A172 (cell line): ENCODE measurements around the gene ALG12. TPM values are rescaled to one million over a fixed set of nuclear protein-coding genes. Genes with fewer than 3 reads are reported as not detected.

Experiments used
- DNase-seq: peaks from one replicate; pipeline ENCODE4 v3.0.0-alpha.2; 2015; ENCODE audit warnings: low spot score
- total RNA-seq: library from RNA; depleted of rRNA; stranded (reverse); fragments of >200 nt; shearing (Covaris generic); gene quantifications from 2 replicates; pipeline ENCODE4 v1.2.3, GENCODE V29; 2014

Gene ALG12
- total RNA-seq, 1 experiment from 2014 or later = 8.8 TPM

GRCh38 chr22:49889071-49889470 lies 29.2 kb downstream of the ALG12 start:
- DNase-seq = no peak

- DNase-seq = no peak
Measured at GRCh38 chr22:49887702-49888101, 30.5 kb downstream of the ALG12 start.

GRCh38 chr22:49887064-49887451 lies 31.2 kb downstream of the ALG12 start:
- DNase-seq = no peak

GRCh38 chr22:49886346-49887063 lies 31.7 kb downstream of the ALG12 start:
- DNase-seq = no peak

- DNase-seq = no peak
Measured at GRCh38 chr22:49885881-49886280, 32.4 kb downstream of the ALG12 start.

- DNase-seq = no peak
Measured at GRCh38 chr22:49885281-49885680, 33.0 kb downstream of the ALG12 start.

GRCh38 chr22:49884503-49885260 lies 33.6 kb downstream of the ALG12 start:
- no peak for DNase-seq

GRCh38 chr22:49884075-49884474 lies 34.2 kb downstream of the ALG12 start:
- DNase-seq = no peak

GRCh38 chr22:49883294-49883640 lies 35.0 kb downstream of the ALG12 start:
- no peak for DNase-seq

- DNase-seq = no peak
Measured at GRCh38 chr22:49882519-49883293, 35.5 kb downstream of the ALG12 start.

- DNase-seq = no peak
Measured at GRCh38 chr22:49881856-49882255, 36.4 kb downstream of the ALG12 start.

GRCh38 chr22:49880281-49880680 lies 38.0 kb downstream of the ALG12 start:
- no peak for DNase-seq

- DNase-seq = no peak
Measured at GRCh38 chr22:49879871-49880270, 38.4 kb downstream of the ALG12 start.

- no peak for DNase-seq
Measured at GRCh38 chr22:49878206-49878605, 40.0 kb downstream of the ALG12 start.

GRCh38 chr22:49877642-49878041 lies 40.6 kb downstream of the ALG12 start:
- no peak for DNase-seq

- DNase-seq = no peak
Measured at GRCh38 chr22:49873228-49873940, 44.9 kb downstream of the ALG12 start.

- DNase-seq = no peak
Measured at GRCh38 chr22:49872347-49872746, 45.9 kb downstream of the ALG12 start.

GRCh38 chr22:49871482-49871881 lies 46.8 kb downstream of the ALG12 start:
- no peak for DNase-seq

- no peak for DNase-seq
Measured at GRCh38 chr22:49869845-49870712, 48.2 kb downstream of the ALG12 start.

GRCh38 chr22:49869086-49869830 lies 49.0 kb downstream of the ALG12 start:
- DNase-seq = no peak
